ENCODE results near the gene ITIH4. TPM values are rescaled to one million over a fixed set of nuclear protein-coding genes. Genes with fewer than 3 reads are reported as not detected.

Gene ITIH4
- total and polyA plus RNA-seq, 10 of the 15 experiments (the other 5 are each of a cell fraction or from before 2014, with no cell fraction given): 0.64 to 4.1 (median 1.3) TPM

DNA sequence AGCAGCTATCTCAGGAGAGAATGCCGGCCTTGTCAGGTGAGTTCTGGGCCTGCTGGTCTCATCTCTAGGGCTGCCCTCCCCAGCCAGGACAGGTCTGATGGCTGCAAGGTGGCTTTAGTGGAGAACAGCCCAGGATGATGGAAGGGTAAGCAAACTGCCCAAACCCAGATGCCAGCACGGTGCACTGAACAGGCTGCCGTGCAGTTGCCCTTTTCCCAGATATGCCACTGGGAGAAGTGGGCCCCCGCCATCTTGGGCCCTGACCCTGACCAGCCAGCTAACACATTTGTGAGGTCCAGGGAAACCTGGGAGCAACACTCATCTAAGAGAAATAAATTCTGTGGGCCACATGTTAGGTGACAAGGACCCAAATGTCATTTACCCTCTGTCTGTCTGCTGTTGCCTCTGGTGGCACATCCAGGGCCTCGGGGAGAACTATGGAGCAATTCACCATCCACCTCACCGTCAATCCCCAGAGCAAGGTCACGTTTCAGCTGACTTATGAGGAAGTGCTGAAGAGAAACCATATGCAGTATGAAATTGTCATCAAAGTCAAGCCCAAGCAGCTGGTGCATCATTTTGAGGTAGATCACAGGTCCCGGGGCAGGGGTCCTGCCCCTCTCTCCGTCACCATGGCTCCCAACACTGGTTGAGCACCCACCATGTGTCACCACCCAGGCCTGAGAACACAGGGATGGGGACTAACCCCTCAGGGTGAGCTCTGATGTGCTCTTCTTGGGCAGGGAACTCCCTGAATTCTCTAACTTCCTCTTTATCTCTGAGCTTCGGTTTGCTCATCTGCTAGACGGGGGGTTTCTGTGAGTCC is 51.2 kb downstream of the ITIH4 start (continued):
- TF ChIP-seq PAX5 (IDR thresholded peaks at IDR 0.05; ENCODE audit: borderline replicate concordance, low read depth, low read length) (no peak), IKZF1 (conservative IDR thresholded peaks at IDR 0.05) (no peak; the same call in none of the 2 replicates), TBL1XR1 (IDR thresholded peaks at IDR 0.05; ENCODE audit: low read depth, low read length) (no peak), ATF7 (IDR thresholded peaks at IDR 0.05; ENCODE audit: low read depth) (peak; percentile 44; the same call in 1 of the 2 replicates), TCF12 (IDR thresholded peaks at IDR 0.05; ENCODE audit: low read depth, low read length) (no peak), IKZF2 (IDR thresholded peaks at IDR 0.05) (peak in 1 of 2 experiments; percentile 86; a peak in 1 of 4 replicates), RCOR1 (conservative IDR thresholded peaks at IDR 0.05; ENCODE audit: low read depth, low read length) (no peak), RELA (IDR thresholded peaks at IDR 0.05; ENCODE audit: borderline replicate concordance, partially characterized antibody) (no peak), SUPT20H (IDR thresholded peaks at IDR 0.05; ENCODE audit: borderline replicate concordance, control insufficient read depth, low read depth, low read length) (no peak), RUNX3 (IDR thresholded peaks at IDR 0.05; ENCODE audit: low read length) (peak; percentile 26; the same call in 1 of the 2 replicates), EED (IDR thresholded peaks at IDR 0.05; ENCODE audit: low read depth) (peak; percentile 41; the same call in 1 of the 2 replicates), RBBP5 (conservative IDR thresholded peaks at IDR 0.05) (no peak), SP1 (IDR thresholded peaks at IDR 0.05; ENCODE audit: low read depth, low read length) (peak; percentile 5), MTA2 (IDR thresholded peaks at IDR 0.05; ENCODE audit: low read depth) (peak; percentile 60), POLR2A (IDR thresholded peaks at IDR 0.05; ENCODE audit: low read depth, low read length) (peak; percentile 46), BHLHE40 (IDR thresholded peaks at IDR 0.05; ENCODE audit: borderline replicate concordance in 1 of 2, low read depth in 2 of 2, low read length in 1 of 2) (peak; percentile 79 to 94), NR2F1 (conservative IDR thresholded peaks at IDR 0.05) (0 out of 2 replicates have a peak, but pooled peaks have one; percentile 43), TCF3 (IDR thresholded peaks at IDR 0.05; ENCODE audit: borderline replicate concordance, insufficient read depth, low read depth, low read length) (no peak), NBN (IDR thresholded peaks at IDR 0.05) (peak; percentile 59; the same call in 1 of the 2 replicates)
- TF ChIP-seq, protein P1, sequence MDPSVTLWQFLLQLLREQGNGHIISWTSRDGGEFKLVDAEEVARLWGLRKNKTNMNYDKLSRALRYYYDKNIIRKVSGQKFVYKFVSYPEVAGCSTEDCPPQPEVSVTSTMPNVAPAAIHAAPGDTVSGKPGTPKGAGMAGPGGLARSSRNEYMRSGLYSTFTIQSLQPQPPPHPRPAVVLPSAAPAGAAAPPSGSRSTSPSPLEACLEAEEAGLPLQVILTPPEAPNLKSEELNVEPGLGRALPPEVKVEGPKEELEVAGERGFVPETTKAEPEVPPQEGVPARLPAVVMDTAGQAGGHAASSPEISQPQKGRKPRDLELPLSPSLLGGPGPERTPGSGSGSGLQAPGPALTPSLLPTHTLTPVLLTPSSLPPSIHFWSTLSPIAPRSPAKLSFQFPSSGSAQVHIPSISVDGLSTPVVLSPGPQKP (IDR thresholded peaks at IDR 0.05; ENCODE audit: low read depth, low read length): no peak
- TF ChIP-seq, protein P2, sequence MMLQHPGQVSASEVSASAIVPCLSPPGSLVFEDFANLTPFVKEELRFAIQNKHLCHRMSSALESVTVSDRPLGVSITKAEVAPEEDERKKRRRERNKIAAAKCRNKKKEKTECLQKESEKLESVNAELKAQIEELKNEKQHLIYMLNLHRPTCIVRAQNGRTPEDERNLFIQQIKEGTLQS (IDR thresholded peaks at IDR 0.05; ENCODE audit: borderline replicate concordance, extremely low read depth, low read depth, low read length): no peak
- TF ChIP-seq, protein P3, sequence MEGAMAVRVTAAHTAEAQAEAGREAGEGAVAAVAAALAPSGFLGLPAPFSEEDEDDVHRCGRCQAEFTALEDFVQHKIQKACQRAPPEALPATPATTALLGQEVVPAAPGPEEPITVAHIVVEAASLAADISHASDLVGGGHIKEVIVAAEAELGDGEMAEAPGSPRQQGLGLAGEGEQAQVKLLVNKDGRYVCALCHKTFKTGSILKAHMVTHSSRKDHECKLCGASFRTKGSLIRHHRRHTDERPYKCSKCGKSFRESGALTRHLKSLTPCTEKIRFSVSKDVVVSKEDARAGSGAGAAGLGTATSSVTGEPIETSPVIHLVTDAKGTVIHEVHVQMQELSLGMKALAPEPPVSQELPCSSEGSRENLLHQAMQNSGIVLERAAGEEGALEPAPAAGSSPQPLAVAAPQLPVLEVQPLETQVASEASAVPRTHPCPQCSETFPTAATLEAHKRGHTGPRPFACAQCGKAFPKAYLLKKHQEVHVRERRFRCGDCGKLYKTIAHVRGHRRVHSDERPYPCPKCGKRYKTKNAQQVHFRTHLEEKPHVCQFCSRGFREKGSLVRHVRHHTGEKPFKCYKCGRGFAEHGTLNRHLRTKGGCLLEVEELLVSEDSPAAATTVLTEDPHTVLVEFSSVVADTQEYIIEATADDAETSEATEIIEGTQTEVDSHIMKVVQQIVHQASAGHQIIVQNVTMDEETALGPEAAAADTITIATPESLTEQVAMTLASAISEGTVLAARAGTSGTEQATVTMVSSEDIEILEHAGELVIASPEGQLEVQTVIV (IDR thresholded peaks at IDR 0.05; ENCODE audit: borderline replicate concordance, partially characterized antibody): no peak
- TF ChIP-seq, protein P4, sequence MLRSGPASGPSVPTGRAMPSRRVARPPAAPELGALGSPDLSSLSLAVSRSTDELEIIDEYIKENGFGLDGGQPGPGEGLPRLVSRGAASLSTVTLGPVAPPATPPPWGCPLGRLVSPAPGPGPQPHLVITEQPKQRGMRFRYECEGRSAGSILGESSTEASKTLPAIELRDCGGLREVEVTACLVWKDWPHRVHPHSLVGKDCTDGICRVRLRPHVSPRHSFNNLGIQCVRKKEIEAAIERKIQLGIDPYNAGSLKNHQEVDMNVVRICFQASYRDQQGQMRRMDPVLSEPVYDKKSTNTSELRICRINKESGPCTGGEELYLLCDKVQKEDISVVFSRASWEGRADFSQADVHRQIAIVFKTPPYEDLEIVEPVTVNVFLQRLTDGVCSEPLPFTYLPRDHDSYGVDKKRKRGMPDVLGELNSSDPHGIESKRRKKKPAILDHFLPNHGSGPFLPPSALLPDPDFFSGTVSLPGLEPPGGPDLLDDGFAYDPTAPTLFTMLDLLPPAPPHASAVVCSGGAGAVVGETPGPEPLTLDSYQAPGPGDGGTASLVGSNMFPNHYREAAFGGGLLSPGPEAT (IDR thresholded peaks at IDR 0.05; ENCODE audit: low read depth): peak; percentile 95
- TF ChIP-seq, protein P5, sequence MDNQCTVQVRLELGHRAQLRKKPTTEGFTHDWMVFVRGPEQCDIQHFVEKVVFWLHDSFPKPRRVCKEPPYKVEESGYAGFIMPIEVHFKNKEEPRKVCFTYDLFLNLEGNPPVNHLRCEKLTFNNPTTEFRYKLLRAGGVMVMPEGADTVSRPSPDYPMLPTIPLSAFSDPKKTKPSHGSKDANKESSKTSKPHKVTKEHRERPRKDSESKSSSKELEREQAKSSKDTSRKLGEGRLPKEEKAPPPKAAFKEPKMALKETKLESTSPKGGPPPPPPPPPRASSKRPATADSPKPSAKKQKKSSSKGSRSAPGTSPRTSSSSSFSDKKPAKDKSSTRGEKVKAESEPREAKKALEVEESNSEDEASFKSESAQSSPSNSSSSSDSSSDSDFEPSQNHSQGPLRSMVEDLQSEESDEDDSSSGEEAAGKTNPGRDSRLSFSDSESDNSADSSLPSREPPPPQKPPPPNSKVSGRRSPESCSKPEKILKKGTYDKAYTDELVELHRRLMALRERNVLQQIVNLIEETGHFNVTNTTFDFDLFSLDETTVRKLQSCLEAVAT (IDR thresholded peaks at IDR 0.05): no peak

Data from GM12878 (cell line).